GM12878 (cell line): Measurements from ENCODE around the gene TOB2. TPM values are rescaled to one million over a fixed set of nuclear protein-coding genes. Genes with fewer than 3 reads are reported as not detected.
A peak's percentile ranks its signal among the peaks of the same experiment; 100 is the strongest.

Source experiments
- ATAC-seq: fragments of 200-7000 bp; cut with Tn5 transposase; 3 replicates; pipeline ENCODE4 v1.9.1; 2020; ENCODE audit warnings: mild to moderate bottlenecking, moderate library complexity
- BruUV-seq: library from RNA; stranded (reverse); fragments of 400-500 nt; replicated peaks from 2 replicates; lab custom pipeline; 2021; lab: Mats Ljungman, UMichigan
- CTCF ChIA-PET: fragments of 300-600 bp; sonication (Branson Sonifier 250); formaldehyde crosslinking; extraction: SDS; loops from one replicate; lab custom pipeline; 2021; ENCODE audit warnings: inconsistent platforms; lab: Yijun Ruan, JAX
- POLR2A ChIA-PET: fragments of 350-600 bp; formaldehyde crosslinking; extraction: SDS; loops from one replicate; lab custom pipeline; 2021; ENCODE audit warnings: inconsistent platforms; lab: Charles Lee
- RAD21 ChIA-PET: fragments of 300-600 bp; sonication (Branson Sonifier 250); formaldehyde crosslinking; loops from one replicate; lab custom pipeline; 2023; ENCODE audit warnings: antibody characterized with exemption; ENCODE audit not compliant: unreplicated experiment; lab: Charles Lee
- SMC1A ChIA-PET: fragments of 300-600 bp; sonication (Branson Sonifier 250); formaldehyde crosslinking; loops from one replicate; lab custom pipeline; 2023; ENCODE audit not compliant: unreplicated experiment, uncharacterized antibody; lab: Charles Lee
- DNase-seq: peaks from one replicate; pipeline ENCODE4 v3.0.0-alpha.2; 2011; ENCODE audit warnings: low read depth, low spot score
- FAIRE-seq: peaks from 3 replicates; lab custom pipeline; 2011; peaks lifted over from hg19 to GRCh38; lab: Jason Lieb, UNC
- H2AFZ ChIP-seq: 2 replicates; pipeline ENCODE4 v1.6.0; 2011; ENCODE audit warnings: low read depth, low read length, control low read depth; ENCODE audit not compliant: control insufficient read depth
- H3K27ac ChIP-seq: 2 replicates; pipeline ENCODE4 v1.5.1; 2011; ENCODE audit warnings: control low read depth; ENCODE audit not compliant: control insufficient read depth, insufficient read depth
- H3K27me3 ChIP-seq, 2 experiments: replicated peaks in 1 of 2; 2 replicates each; pipeline versions ENCODE4 v1.6.0 to v1.6.1; 2011; ENCODE audit warnings: low read length in 1 of 2; ENCODE audit not compliant: control insufficient read depth in 2 of 2, insufficient read depth in 2 of 2
- H3K36me3 ChIP-seq, 2 experiments: 2 replicates each; pipeline ENCODE4 v1.5.1; 2011; ENCODE audit warnings: low read length in 1 of 2; ENCODE audit not compliant: control insufficient read depth in 2 of 2, insufficient read depth in 2 of 2
- H3K4me1 ChIP-seq: 2 replicates; pipeline ENCODE4 v1.6.1; 2011; ENCODE audit warnings: mild to moderate bottlenecking, low read length, moderate library complexity, mixed read lengths; ENCODE audit not compliant: control insufficient read depth, insufficient read depth
- H3K4me2 ChIP-seq: 2 replicates; pipeline ENCODE4 v1.6.0; 2011; ENCODE audit warnings: control low read depth; ENCODE audit not compliant: control insufficient read depth, insufficient read depth
- H3K4me3 ChIP-seq: fragments of 200-600 bp; sonication (generic); 2 replicates; pipeline ENCODE4 v1.5.1; 2016
- H3K79me2 ChIP-seq: 2 replicates; pipeline ENCODE4 v1.6.0; 2011; ENCODE audit warnings: low read length; ENCODE audit not compliant: control insufficient read depth, insufficient read depth
- H3K9ac ChIP-seq: 2 replicates; pipeline ENCODE4 v1.8.0; 2011; ENCODE audit warnings: low read length, control low read depth, mixed read lengths; ENCODE audit not compliant: control insufficient read depth, insufficient read depth
- H3K9me3 ChIP-seq: replicated peaks from 3 replicates; pipeline ENCODE4 v1.5.1; 2011; ENCODE audit warnings: mild to moderate bottlenecking, low read length; ENCODE audit not compliant: control insufficient read depth, insufficient read depth
- H4K20me1 ChIP-seq: 2 replicates; pipeline ENCODE4 v1.6.0; 2011; ENCODE audit not compliant: control insufficient read depth, insufficient read depth
- BHLHE40 ChIP-seq, 2 experiments: fragments of 450-650 bp in 1 of 2; IDR thresholded peaks; 2 replicates each; pipeline ENCODE4 v1.6.1; 2011 to 2017; ENCODE audit warnings: low read depth in 2 of 2, borderline replicate concordance in 1 of 2, improper control_type of control experiment in 1 of 2, low read length in 1 of 2, mild to moderate bottlenecking in 1 of 2
- CUX1 ChIP-seq: IDR thresholded peaks from 2 replicates; pipeline ENCODE4 v1.6.1; 2012; ENCODE audit warnings: improper control_type of control experiment, low read depth, low read length; ENCODE audit not compliant: insufficient replicate concordance
- ESRRA ChIP-seq: IDR thresholded peaks from 2 replicates; pipeline ENCODE4 v1.6.1; 2012; ENCODE audit warnings: mild to moderate bottlenecking, low read length, improper control_type of control experiment
- HDGF ChIP-seq: fragments of 450-650 bp; IDR thresholded peaks from 2 replicates; pipeline ENCODE4 v1.6.1; 2016; ENCODE audit warnings: antibody characterized with exemption
- IRF4 ChIP-seq: IDR thresholded peaks from 2 replicates; pipeline ENCODE4 v1.6.1; 2011; ENCODE audit warnings: low read depth, low read length
- IRF5 ChIP-seq: fragments of 450-650 bp; IDR thresholded peaks from 2 replicates; pipeline ENCODE4 v1.6.1; 2017; ENCODE audit warnings: borderline replicate concordance
- JUND ChIP-seq: IDR thresholded peaks from 2 replicates; pipeline ENCODE4 v1.6.1; 2012; ENCODE audit warnings: low read depth, mild to moderate bottlenecking, low read length, improper control_type of control experiment, moderate library complexity
- KDM1A ChIP-seq: fragments of 200-600 bp; sonication (generic); IDR thresholded peaks from 2 replicates; pipeline ENCODE4 v1.6.1; 2016; ENCODE audit warnings: borderline replicate concordance
- LARP7 ChIP-seq: fragments of 450-650 bp; IDR thresholded peaks from 2 replicates; pipeline ENCODE4 v1.6.1; 2017; ENCODE audit warnings: mild to moderate bottlenecking
- POLR2AphosphoS5 ChIP-seq: IDR thresholded peaks from 2 replicates; pipeline ENCODE4 v1.6.1; 2011; ENCODE audit warnings: mild to moderate bottlenecking, low read length, inconsistent platforms
- RELA ChIP-seq: fragments of 450-650 bp; IDR thresholded peaks from 2 replicates; pipeline ENCODE4 v1.8.0; 2014; ENCODE audit warnings: borderline replicate concordance; ENCODE audit not compliant: partially characterized antibody
- YY1 ChIP-seq: IDR thresholded peaks from 2 replicates; pipeline ENCODE4 v1.6.1; 2011; ENCODE audit warnings: low read depth, mild to moderate bottlenecking, low read length
- WGBS: methylation state at CpG from one replicate; pipeline ENCODE4 v1.1.6; 2016; ENCODE audit warnings: low lambda C conversion rate; ENCODE audit not compliant: insufficient replicate concordance, insufficient coverage; ENCODE audit errors: missing lambda C conversion rate; 5-methylcytosine and 5-hydroxymethylcytosine counted together
- in situ Hi-C: fragments of 300-500 bp; cut with MboI; formaldehyde crosslinking; loops from 9 replicates; pipeline ENCODE4 v1.14.3; 2018; ENCODE audit warnings: mixed read lengths
- intact Hi-C: fragments of 100-400 bp; cut with micrococcal nuclease; formaldehyde crosslinking; loops from one replicate; pipeline ENCODE4 v1.14.2; 2022; ENCODE audit not compliant: unreplicated experiment
- polyA plus RNA-seq, 11 experiments: library from polyadenylated mRNA; depleted of rRNA in 4 of 11; unstranded in 6 of 11; stranded (reverse) in 5 of 11; fragments of >200 nt; fragmentation: Nextera tagmentation in 4 of 11; fragmentation: Illumina TruSeq in 1 of 11; extraction: Ambion mirVana in 4 of 11; extraction: Trizol in 1 of 11; gene quantifications; 1 replicate in 1 of 11; 2 replicates in 10 of 11; pipeline versions ENCODE4 v1.2.1 to v1.2.3, GENCODE V29; 2011 to 2016; ENCODE audit warnings: inconsistent platforms in 2 of 11, missing spikeins in 2 of 11, low read depth in 1 of 11
- total RNA-seq, 4 experiments: library from RNA; depleted of rRNA in 3 of 4; stranded (reverse); fragments of >200 nt in 3 of 4; fragmentation: Illumina TruSeq in 1 of 4; extraction: Trizol in 1 of 4; gene quantifications; 2 replicates each; pipeline versions ENCODE4 v1.2.1 to v1.2.3, GENCODE V29; 2013 to 2021
- TF ChIP-seq, protein P1 (sequence below): fragments of 450-650 bp; IDR thresholded peaks from 2 replicates; pipeline ENCODE4 v1.6.1; 2014; ENCODE audit warnings: mild to moderate bottlenecking

The TOB2 gene
- total and polyA plus RNA-seq, 10 of the 15 experiments (the other 5 are each of a cell fraction or from before 2014, with no cell fraction given), result 4.5 to 32.0 (median 15.1) TPM

DNA sequence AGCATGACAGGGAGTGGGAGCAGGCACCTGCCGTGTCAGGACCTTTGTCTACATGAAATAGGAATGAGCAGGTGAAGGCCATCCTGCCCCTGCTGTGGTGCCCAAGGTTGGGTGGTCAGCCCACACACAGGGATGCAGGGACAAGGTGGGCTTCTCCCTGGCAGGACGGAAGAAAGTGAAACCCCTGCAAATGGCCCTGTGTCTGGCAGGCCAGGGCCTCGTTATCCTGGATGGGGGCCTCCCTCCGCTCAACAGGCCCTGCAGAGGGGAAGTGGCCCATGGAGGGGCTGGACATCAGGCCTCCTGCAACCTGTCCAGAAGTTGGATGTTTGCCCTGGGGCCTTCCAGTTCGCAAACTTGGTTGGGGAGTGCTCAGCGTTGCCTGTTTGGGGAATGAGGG, 14.9 kb downstream of the TOB2 start (continued):
- TF ChIP-seq RELA (no peak), KDM1A (no peak)
- TF ChIP-seq, all 136 proteins: peak for 0

- Histone ChIP-seq H4K20me1 (no peaks in the 10 kb centered on the region; the same call in 1 of the 2 replicates), H2AFZ (no peak overlapping the region), H3K27me3 (no peaks in the 10 kb centered on the region), H3K79me2 (no peaks in the 10 kb centered on the region; the same call in 1 of the 2 replicates), H3K27ac (no peak overlapping the region), H3K9me3 (no peaks in the 10 kb centered on the region), H3K36me3 (peaks cover 2 to 6% of the 10 kb centered on the region in 2 experiments; a peak in 3 of 4 replicates), H3K4me2 (no peak overlapping the region), H3K4me1 (no peaks in the 10 kb centered on the region), H3K9ac (no peak overlapping the region), H3K4me3 (no peak overlapping the region)
- in situ Hi-C loops, result no loop called here
- FAIRE-seq (peak; percentile 13), DNase-seq (no peak), ATAC-seq (no peak)
- intact Hi-C loops, result no loop called here
- no TSS peak for BruUV-seq
- ChIA-PET CTCF (interaction anchor here (0.9 kb wide), 1 partner anchor 87 kb away, joined by 3 read pairs; no protein-coding TSS in a partner anchor), RAD21 (no interaction called here), POLR2A (no interaction called here), SMC1A (interaction anchor here (0.6 kb wide), 1 partner anchor 188 kb away, joined by 4 read pairs; no protein-coding TSS in a partner anchor)
- 98% methylated on average over 8 of the region's 8 CpGs for WGBS
- TF ChIP-seq IRF5 (no peak), ESRRA (no peak), POLR2AphosphoS5 (no peak), YY1 (no peak), HDGF (no peak), JUND (no peak), BHLHE40 (IDR thresholded peaks at IDR 0.05; ENCODE audit: borderline replicate concordance in 1 of 2, low read depth in 2 of 2, low read length in 1 of 2) (no peak), CUX1 (no peak), LARP7 (no peak), IRF4 (no peak)
- TF ChIP-seq, protein P1, sequence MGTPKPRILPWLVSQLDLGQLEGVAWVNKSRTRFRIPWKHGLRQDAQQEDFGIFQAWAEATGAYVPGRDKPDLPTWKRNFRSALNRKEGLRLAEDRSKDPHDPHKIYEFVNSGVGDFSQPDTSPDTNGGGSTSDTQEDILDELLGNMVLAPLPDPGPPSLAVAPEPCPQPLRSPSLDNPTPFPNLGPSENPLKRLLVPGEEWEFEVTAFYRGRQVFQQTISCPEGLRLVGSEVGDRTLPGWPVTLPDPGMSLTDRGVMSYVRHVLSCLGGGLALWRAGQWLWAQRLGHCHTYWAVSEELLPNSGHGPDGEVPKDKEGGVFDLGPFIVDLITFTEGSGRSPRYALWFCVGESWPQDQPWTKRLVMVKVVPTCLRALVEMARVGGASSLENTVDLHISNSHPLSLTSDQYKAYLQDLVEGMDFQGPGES, result no peak
These were observed 16.7 kb downstream of the TOB2 start for GRCh38 chr22:41429951-41430332.
